ENCODE data around the gene PACRGL.
"Not testable (repeated sequence)": the region's sequence is repeated elsewhere in the genome, so short reads cannot be mapped to it uniquely, and the experiment has no call there.

Gene PACRGL

GRCh38 chr4:20711335-20711734 is 11.1 kb downstream of the PACRGL start:
- Histone ChIP-seq H3K4me3 (ENCODE audit: low read length in 2 of 2) (no peak overlapping the region), H3K9ac (ENCODE audit: low read depth in 1 of 2, low read length in 2 of 2) (no peak overlapping the region), H3K27ac (ENCODE audit: low read depth in 2 of 2, low read length in 2 of 2) (no peak overlapping the region), H3K27me3 (ENCODE audit: control insufficient read depth in 2 of 2, insufficient read depth in 2 of 2, low read length in 2 of 2) (no peaks in the 10 kb centered on the region), H3K4me1 (ENCODE audit: control insufficient read depth in 2 of 2, insufficient read depth in 2 of 2, low read length in 2 of 2) (no peaks in the 10 kb centered on the region), H3K9me3 (ENCODE audit: control insufficient read depth in 2 of 2, low read length in 2 of 2) (no peaks in the 10 kb centered on the region), H3K36me3 (ENCODE audit: control insufficient read depth in 2 of 2, insufficient read depth in 2 of 2, low read length in 2 of 2) (peaks cover 22 to 28% of the 10 kb centered on the region in 2 donors)

- Histone ChIP-seq H3K4me3 (ENCODE audit: low read length in 2 of 2) (no peak overlapping the region), H3K27me3 (ENCODE audit: control insufficient read depth in 2 of 2, insufficient read depth in 2 of 2, low read length in 2 of 2) (no peaks in the 10 kb centered on the region), H3K27ac (ENCODE audit: low read depth in 2 of 2, low read length in 2 of 2) (no peak overlapping the region), H3K4me1 (ENCODE audit: control insufficient read depth in 2 of 2, insufficient read depth in 2 of 2, low read length in 2 of 2) (no peaks in the 10 kb centered on the region), H3K9me3 (ENCODE audit: control insufficient read depth in 2 of 2, low read length in 2 of 2) (peaks cover 0 to 3% of the 10 kb centered on the region in 2 donors), H3K9ac (ENCODE audit: low read depth in 1 of 2, low read length in 2 of 2) (no peak overlapping the region), H3K36me3 (ENCODE audit: control insufficient read depth in 2 of 2, insufficient read depth in 2 of 2, low read length in 2 of 2) (peaks cover 24 to 31% of the 10 kb centered on the region in 2 donors)
Measured at GRCh38 chr4:20723019-20723418, 22.8 kb downstream of the PACRGL start.

GRCh38 chr4:20723463-20723862 is 23.2 kb downstream of the PACRGL start:
- Histone ChIP-seq H3K27me3 (ENCODE audit: control insufficient read depth in 2 of 2, insufficient read depth in 2 of 2, low read length in 2 of 2) (no peaks in the 10 kb centered on the region), H3K9ac (ENCODE audit: low read depth in 1 of 2, low read length in 2 of 2) (no peak overlapping the region), H3K4me3 (ENCODE audit: low read length in 2 of 2) (no peak overlapping the region), H3K4me1 (ENCODE audit: control insufficient read depth in 2 of 2, insufficient read depth in 2 of 2, low read length in 2 of 2) (no peaks in the 10 kb centered on the region), H3K9me3 (ENCODE audit: control insufficient read depth in 2 of 2, low read length in 2 of 2) (peaks cover 0 to 3% of the 10 kb centered on the region in 2 donors), H3K36me3 (ENCODE audit: control insufficient read depth in 2 of 2, insufficient read depth in 2 of 2, low read length in 2 of 2) (peaks cover 24 to 32% of the 10 kb centered on the region in 2 donors), H3K27ac (ENCODE audit: low read depth in 2 of 2, low read length in 2 of 2) (no peak overlapping the region)

- Histone ChIP-seq H3K9me3 (ENCODE audit: control insufficient read depth in 2 of 2, low read length in 2 of 2) (peaks cover 0 to 3% of the 10 kb centered on the region in 2 donors), H3K4me3 (ENCODE audit: low read length in 2 of 2) (no peak overlapping the region), H3K4me1 (ENCODE audit: control insufficient read depth in 2 of 2, insufficient read depth in 2 of 2, low read length in 2 of 2) (no peaks in the 10 kb centered on the region), H3K27ac (ENCODE audit: low read depth in 2 of 2, low read length in 2 of 2) (no peak overlapping the region), H3K36me3 (ENCODE audit: control insufficient read depth in 2 of 2, insufficient read depth in 2 of 2, low read length in 2 of 2) (peaks cover 24 to 36% of the 10 kb centered on the region in 2 donors), H3K27me3 (ENCODE audit: control insufficient read depth in 2 of 2, insufficient read depth in 2 of 2, low read length in 2 of 2) (no peaks in the 10 kb centered on the region), H3K9ac (ENCODE audit: low read depth in 1 of 2, low read length in 2 of 2) (no peak overlapping the region)
Measured at GRCh38 chr4:20724915-20725314, 24.7 kb downstream of the PACRGL start.

- Histone ChIP-seq H3K9ac (ENCODE audit: low read depth in 1 of 2, low read length in 2 of 2) (no peak overlapping the region), H3K27me3 (ENCODE audit: control insufficient read depth in 2 of 2, insufficient read depth in 2 of 2, low read length in 2 of 2) (no peaks in the 10 kb centered on the region), H3K36me3 (ENCODE audit: control insufficient read depth in 2 of 2, insufficient read depth in 2 of 2, low read length in 2 of 2) (peaks cover 22 to 25% of the 10 kb centered on the region in 2 donors), H3K4me3 (ENCODE audit: low read length in 2 of 2) (no peak overlapping the region), H3K9me3 (ENCODE audit: control insufficient read depth in 2 of 2, low read length in 2 of 2) (peaks cover 0 to 8% of the 10 kb centered on the region in 2 donors), H3K4me1 (ENCODE audit: control insufficient read depth in 2 of 2, insufficient read depth in 2 of 2, low read length in 2 of 2) (no peaks in the 10 kb centered on the region), H3K27ac (ENCODE audit: low read depth in 2 of 2, low read length in 2 of 2) (no peak overlapping the region)
Measured at GRCh38 chr4:20735931-20736330, 35.7 kb downstream of the PACRGL start.

- not testable (repeated sequence) for H3K9ac ChIP-seq (ENCODE audit: low read depth in 1 of 2, low read length in 2 of 2); H3K36me3 ChIP-seq (ENCODE audit: control insufficient read depth in 2 of 2, insufficient read depth in 2 of 2, low read length in 2 of 2); H3K27ac ChIP-seq (ENCODE audit: low read depth in 2 of 2, low read length in 2 of 2); H3K27me3 ChIP-seq (ENCODE audit: control insufficient read depth in 2 of 2, insufficient read depth in 2 of 2, low read length in 2 of 2); H3K4me3 ChIP-seq (ENCODE audit: low read length in 2 of 2); H3K4me1 ChIP-seq (ENCODE audit: control insufficient read depth in 2 of 2, insufficient read depth in 2 of 2, low read length in 2 of 2); H3K9me3 ChIP-seq (ENCODE audit: control insufficient read depth in 2 of 2, low read length in 2 of 2)
Measured at GRCh38 chr4:20746000-20746399, 45.7 kb downstream of the PACRGL start.

DNA sequence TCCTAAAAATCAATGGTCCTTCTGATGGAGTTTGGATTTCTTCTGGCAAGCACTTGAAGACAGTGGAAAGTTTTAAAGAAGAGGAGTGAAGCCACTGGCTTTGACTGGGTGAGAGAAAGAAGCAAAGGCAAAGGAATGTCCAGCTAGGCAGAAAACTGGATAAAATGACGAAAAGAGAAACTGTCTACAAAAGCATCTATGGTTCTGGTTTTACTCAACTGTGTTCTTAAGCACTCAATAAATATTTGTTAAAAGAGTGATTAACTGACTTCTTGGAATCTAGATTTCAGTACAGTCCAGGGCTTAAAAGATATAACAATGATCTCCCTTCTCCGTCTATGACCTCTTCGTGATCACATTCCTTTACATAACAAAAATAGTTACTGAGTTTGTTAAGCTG is 52.4 kb downstream of the PACRGL start:
- H3K27ac ChIP-seq (ENCODE audit: low read depth in 2 of 2, low read length in 2 of 2): no peak overlapping the region

DNA sequence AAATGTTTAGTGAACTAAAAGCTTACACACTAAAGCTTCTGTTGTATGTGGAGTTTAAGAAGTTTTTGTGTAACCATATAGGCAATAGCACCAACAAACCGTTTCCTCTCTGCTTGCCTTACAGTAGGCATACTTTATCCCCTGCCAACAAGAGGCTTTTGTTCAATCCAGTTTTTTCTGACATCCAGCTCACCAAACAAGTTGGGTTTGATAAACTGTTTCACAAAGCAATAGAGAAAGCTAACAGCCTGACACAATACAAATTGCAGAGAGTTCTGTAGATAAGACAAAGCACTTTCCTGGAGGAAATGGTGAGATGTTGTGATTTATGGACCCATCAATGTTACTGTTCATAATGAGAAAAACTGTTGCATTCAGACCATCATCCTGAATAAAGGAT is 53.8 kb downstream of the PACRGL start:
- no peak overlapping the region for H3K4me3 ChIP-seq (ENCODE audit: low read length in 2 of 2)
- H3K4me1 ChIP-seq (ENCODE audit: control insufficient read depth in 2 of 2, insufficient read depth in 2 of 2, low read length in 2 of 2): no peaks in the 10 kb centered on the region
- H3K27ac ChIP-seq (ENCODE audit: low read depth in 2 of 2, low read length in 2 of 2): no peak overlapping the region
- H3K9me3 ChIP-seq (ENCODE audit: control insufficient read depth in 2 of 2, low read length in 2 of 2): no peaks in the 10 kb centered on the region
- no peaks in the 10 kb centered on the region for H3K36me3 ChIP-seq (ENCODE audit: control insufficient read depth in 2 of 2, insufficient read depth in 2 of 2, low read length in 2 of 2)
- H3K27me3 ChIP-seq (ENCODE audit: control insufficient read depth in 2 of 2, insufficient read depth in 2 of 2, low read length in 2 of 2): no peaks in the 10 kb centered on the region
- H3K9ac ChIP-seq (ENCODE audit: low read depth in 1 of 2, low read length in 2 of 2): no peak overlapping the region

More for the DNA sequence above, 52.4 kb downstream of the PACRGL start:
- Histone ChIP-seq H3K4me3 (ENCODE audit: low read length in 2 of 2) (no peak overlapping the region), H3K9me3 (ENCODE audit: control insufficient read depth in 2 of 2, low read length in 2 of 2) (no peaks in the 10 kb centered on the region), H3K9ac (ENCODE audit: low read depth in 1 of 2, low read length in 2 of 2) (no peak overlapping the region), H3K36me3 (ENCODE audit: control insufficient read depth in 2 of 2, insufficient read depth in 2 of 2, low read length in 2 of 2) (no peaks in the 10 kb centered on the region), H3K4me1 (ENCODE audit: control insufficient read depth in 2 of 2, insufficient read depth in 2 of 2, low read length in 2 of 2) (no peaks in the 10 kb centered on the region), H3K27me3 (ENCODE audit: control insufficient read depth in 2 of 2, insufficient read depth in 2 of 2, low read length in 2 of 2) (no peaks in the 10 kb centered on the region)

DNA sequence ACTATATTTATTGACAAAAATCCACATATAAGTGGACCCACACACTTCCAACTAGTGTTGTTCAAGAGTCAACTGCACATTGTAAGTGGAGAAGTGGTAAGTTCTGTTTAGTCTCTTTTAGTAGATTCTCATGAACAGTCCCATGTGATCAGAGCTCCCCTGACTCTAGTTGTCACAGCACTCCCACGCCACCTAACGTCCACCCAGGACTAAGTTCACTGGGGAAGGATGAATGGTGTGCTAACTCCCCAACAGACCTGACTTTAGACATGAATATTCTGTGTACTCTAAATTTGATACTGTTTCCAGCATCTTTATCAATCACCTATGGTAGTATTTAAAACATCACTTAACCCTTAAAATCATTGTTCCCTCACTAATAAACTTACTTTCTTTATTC is 59.8 kb downstream of the PACRGL start:
- H3K9me3 ChIP-seq (ENCODE audit: control insufficient read depth in 2 of 2, low read length in 2 of 2): no peaks in the 10 kb centered on the region
- no peak overlapping the region for H3K27ac ChIP-seq (ENCODE audit: low read depth in 2 of 2, low read length in 2 of 2)
- H3K4me1 ChIP-seq (ENCODE audit: control insufficient read depth in 2 of 2, insufficient read depth in 2 of 2, low read length in 2 of 2): no peaks in the 10 kb centered on the region
- H3K9ac ChIP-seq (ENCODE audit: low read depth in 1 of 2, low read length in 2 of 2): no peak overlapping the region
- H3K4me3 ChIP-seq (ENCODE audit: low read length in 2 of 2): no peak overlapping the region
- no peaks in the 10 kb centered on the region for H3K27me3 ChIP-seq (ENCODE audit: control insufficient read depth in 2 of 2, insufficient read depth in 2 of 2, low read length in 2 of 2)
- no peaks in the 10 kb centered on the region for H3K36me3 ChIP-seq (ENCODE audit: control insufficient read depth in 2 of 2, insufficient read depth in 2 of 2, low read length in 2 of 2)

DNA sequence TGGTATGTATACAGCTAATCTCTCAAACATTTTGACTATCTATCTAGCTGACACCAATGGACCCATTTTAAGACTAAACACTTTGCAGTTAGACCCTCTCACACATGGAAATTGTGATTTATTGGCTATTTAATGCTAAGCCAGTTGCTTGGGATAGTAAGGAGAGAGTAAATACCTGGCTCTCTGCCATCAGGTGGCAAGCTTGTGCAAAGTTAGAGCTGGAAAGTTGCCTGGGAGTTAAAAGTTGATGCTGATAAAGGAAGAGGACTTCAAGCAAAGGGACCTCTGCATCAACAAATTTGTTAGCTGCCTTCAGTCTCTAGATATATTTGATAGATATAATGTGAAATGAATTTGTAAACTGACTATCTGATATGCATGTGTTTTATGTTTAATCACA is 61.1 kb downstream of the PACRGL start:
- H3K36me3 ChIP-seq (ENCODE audit: control insufficient read depth in 2 of 2, insufficient read depth in 2 of 2, low read length in 2 of 2): no peaks in the 10 kb centered on the region
- H3K9me3 ChIP-seq (ENCODE audit: control insufficient read depth in 2 of 2, low read length in 2 of 2): no peaks in the 10 kb centered on the region
- no peak overlapping the region for H3K9ac ChIP-seq (ENCODE audit: low read depth in 1 of 2, low read length in 2 of 2)
- H3K4me1 ChIP-seq (ENCODE audit: control insufficient read depth in 2 of 2, insufficient read depth in 2 of 2, low read length in 2 of 2): no peaks in the 10 kb centered on the region
- H3K27ac ChIP-seq (ENCODE audit: low read depth in 2 of 2, low read length in 2 of 2): no peak overlapping the region
- no peaks in the 10 kb centered on the region for H3K27me3 ChIP-seq (ENCODE audit: control insufficient read depth in 2 of 2, insufficient read depth in 2 of 2, low read length in 2 of 2)
- H3K4me3 ChIP-seq (ENCODE audit: low read length in 2 of 2): no peak overlapping the region

DNA sequence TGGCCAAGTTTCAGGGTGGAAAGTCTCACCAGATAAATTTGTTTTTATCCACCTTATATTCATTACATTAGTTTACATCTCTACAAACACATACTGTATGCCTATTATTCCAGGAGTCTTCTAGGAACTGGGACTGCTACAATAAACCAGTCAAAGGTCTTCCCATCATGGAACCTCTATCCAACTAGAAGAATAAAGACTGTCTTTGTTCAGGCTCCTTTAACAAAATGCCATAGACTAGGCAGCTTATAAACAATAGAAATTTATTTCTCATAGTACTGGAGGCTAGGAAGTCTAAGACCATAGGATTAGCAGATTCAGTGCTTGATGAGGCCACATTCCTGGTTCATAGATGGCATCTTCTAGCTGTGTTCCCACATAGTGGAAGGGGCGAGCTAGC is 61.6 kb downstream of the PACRGL start:
- Histone ChIP-seq H3K9ac (ENCODE audit: low read depth in 1 of 2, low read length in 2 of 2) (no peak overlapping the region), H3K36me3 (ENCODE audit: control insufficient read depth in 2 of 2, insufficient read depth in 2 of 2, low read length in 2 of 2) (no peaks in the 10 kb centered on the region), H3K27ac (ENCODE audit: low read depth in 2 of 2, low read length in 2 of 2) (no peak overlapping the region), H3K4me3 (ENCODE audit: low read length in 2 of 2) (no peak overlapping the region), H3K9me3 (ENCODE audit: control insufficient read depth in 2 of 2, low read length in 2 of 2) (no peaks in the 10 kb centered on the region), H3K4me1 (ENCODE audit: control insufficient read depth in 2 of 2, insufficient read depth in 2 of 2, low read length in 2 of 2) (no peaks in the 10 kb centered on the region), H3K27me3 (ENCODE audit: control insufficient read depth in 2 of 2, insufficient read depth in 2 of 2, low read length in 2 of 2) (no peaks in the 10 kb centered on the region)
